ENCODE measurements around the gene KRTAP10-3.
A peak's percentile ranks its signal among the peaks of the same experiment; 100 is the strongest.

KRTAP10-3 gene

DNA sequence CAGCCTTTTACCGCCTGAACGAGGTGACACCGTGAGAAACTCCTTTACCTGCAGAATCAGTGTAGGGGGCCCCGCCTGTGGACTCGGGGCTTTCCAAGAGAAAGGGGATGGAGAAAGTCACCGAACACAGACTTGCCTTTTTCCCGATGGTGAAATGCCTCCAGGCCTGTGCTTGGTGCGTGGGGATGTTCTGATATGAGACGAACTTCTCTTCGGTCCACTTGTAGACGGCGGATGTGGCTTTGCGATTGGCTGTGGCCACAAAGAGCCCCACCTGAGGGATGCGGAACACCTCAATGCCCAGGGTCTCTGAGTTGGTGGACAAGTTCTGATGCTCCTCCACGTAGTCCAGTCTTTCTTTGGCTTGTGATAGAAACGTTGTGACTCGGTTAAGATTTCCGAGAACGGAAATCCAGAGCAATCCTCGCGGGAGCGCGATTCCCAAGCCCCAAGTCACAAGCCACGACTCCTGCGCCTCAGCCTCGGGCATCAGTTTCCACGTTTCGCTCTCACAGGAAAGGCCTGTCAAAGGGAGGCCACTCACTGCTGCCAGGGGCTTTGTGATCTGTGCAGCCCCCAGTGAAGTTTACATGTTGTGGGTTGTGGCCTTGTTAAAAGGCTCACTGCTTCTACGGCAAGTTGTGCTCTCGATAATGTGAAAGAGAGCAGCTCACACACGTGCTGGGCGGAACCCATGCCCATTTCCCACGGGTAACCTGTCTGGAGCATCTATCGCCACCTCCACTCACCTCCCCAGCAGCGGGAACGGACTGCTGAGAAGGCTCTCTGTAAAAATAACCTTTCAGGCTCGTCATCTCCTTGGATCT is 31.2 kb downstream of the KRTAP10-3 start:
- DNase-seq: peak; percentile 42

- peak; percentile 26 for DNase-seq
Measured at GRCh38 chr21:44526096-44526997, 32.2 kb downstream of the KRTAP10-3 start.

DNA sequence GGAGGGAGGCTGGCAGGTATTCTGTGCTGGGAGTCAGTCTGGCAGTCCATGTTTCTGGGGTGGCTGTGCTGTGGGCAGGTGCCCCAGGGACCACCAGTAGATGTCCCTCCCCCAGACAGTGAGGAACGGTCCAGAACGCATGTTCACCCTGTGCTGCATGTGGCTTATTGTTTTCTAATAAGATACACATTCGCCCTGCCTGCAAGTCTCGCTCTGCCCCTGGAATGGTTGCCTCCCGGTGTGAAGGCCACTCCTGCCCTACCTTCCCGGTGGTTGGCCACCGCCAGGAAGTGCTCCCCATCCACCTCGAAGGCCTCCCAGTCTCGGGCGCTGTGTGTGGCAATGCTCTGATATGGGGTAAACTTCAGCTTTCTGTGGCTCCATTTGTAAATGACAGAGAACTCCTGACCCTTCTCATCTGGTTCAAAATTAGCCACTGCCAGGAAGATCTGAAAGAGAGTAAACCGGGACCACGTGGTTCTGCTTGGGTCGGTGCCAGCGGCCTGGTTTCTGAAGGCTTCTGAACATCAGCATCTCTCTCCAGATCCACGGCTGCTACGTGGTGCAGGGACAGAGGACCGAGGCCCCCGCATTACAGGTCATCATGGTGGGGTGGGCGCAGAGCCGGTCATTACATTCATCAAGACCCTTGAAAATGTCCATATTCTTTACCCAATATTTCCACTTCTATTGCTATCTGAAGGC is 33.1 kb downstream of the KRTAP10-3 start:
- DNase-seq: peak; percentile 31

DNA sequence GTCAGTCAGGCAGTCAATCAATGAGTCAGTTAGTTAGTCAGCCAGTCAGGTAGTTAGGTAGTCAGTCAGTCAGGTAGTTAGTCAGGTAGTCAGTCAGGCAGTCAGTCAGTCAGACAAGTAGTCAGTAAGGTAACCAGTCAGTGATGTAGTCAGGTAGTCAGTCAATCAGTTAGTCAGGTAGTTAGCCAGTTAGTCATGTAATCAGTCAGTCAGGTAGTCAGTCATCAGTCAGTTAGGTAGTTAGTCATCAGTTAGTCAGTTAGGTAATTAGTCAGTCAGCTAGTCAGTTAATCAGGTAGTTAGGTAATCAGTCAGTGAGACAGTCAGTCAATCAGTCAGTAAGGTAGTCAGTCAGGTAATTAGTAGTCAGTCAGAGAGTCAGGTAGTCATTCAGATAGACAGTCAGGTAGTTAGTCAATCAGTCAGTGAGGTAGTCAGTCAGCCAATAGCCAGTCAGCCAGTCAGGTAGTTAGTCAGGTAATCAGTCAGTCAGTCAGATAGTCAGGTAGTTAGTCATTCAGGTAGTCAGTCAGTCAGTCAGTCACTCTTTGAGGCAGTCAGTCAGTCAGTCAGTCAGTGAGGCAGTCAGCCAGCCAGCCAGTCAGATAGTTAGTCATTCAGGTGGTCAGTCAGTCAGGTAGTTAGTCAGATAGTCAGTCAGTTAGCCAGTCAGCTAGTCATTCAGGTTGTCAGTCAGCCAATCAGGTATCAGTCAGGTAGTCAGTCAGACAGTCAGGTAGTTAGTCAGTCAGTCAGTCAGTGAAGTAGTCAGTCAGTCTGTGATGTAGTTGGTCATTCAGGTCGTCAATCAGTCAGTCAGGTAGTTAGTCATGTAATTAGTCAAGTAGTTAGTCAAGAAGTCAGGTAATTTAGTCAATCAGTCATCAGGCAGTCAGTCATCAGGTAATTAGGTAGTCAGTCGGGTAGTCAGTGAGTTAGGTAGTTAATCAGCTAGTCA is 33.9 kb downstream of the KRTAP10-3 start:
- DNase-seq: peak; percentile 16

GRCh38 chr21:44523567-44524413 is 34.8 kb downstream of the KRTAP10-3 start:
- DNase-seq: peak; percentile 20

DNA sequence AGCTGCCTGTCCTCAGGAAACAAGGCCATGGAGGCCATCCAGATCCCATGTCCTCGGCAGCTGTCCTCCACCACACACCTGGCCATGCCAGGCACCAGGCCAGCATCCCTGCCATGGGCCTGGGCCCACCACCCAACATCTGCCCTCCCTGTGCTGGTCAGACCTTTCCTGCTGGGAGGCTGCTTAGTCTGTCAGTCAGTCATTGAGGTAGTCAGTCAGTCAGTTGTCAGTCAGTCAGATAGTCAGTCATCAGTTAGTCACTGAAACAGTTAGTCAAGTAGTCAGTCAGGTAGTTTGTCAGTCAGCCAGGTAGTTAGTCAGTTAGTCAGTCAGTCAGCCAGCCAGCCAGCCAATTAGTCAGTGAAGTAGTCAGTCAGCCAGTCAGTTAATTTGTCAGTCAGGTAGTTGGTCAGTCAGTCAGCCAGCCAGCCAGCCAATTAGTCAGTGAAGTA is 35.8 kb downstream of the KRTAP10-3 start:
- DNase-seq: no peak

- peak; percentile 52 for DNase-seq
Measured at GRCh38 chr21:44521928-44522752, 36.5 kb downstream of the KRTAP10-3 start.

DNA sequence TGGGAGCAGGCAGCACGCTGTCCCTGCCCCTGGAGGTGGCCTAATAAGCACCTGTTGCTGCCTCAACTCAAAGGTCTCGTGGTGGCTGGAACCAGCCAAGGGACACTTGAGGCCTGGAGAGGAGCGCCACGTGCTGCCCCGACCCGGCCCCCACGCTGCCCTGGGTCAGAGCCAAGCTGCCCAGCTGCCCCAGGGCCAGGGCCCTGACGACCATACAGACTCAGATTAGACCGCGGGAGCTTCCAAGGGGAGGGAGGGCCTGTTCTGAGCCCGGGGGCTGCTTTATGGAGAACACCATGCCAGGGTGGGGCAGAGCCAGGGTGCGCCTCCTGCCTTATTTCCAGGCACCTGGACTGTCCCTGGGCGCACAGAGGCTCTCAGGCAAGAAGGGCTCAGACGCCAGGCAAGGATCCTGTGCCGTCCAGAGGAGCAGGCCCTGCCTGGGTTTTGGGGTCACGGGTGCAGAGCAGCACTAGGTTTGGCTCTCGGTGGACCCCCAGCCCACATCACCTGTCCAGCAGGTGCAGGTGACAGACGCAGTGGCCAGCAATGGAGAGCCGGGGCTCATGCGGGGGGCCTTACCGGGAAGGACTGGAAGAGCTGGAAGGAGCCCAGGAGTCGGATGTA is 37.2 kb downstream of the KRTAP10-3 start:
- DNase-seq: no peak

DNA sequence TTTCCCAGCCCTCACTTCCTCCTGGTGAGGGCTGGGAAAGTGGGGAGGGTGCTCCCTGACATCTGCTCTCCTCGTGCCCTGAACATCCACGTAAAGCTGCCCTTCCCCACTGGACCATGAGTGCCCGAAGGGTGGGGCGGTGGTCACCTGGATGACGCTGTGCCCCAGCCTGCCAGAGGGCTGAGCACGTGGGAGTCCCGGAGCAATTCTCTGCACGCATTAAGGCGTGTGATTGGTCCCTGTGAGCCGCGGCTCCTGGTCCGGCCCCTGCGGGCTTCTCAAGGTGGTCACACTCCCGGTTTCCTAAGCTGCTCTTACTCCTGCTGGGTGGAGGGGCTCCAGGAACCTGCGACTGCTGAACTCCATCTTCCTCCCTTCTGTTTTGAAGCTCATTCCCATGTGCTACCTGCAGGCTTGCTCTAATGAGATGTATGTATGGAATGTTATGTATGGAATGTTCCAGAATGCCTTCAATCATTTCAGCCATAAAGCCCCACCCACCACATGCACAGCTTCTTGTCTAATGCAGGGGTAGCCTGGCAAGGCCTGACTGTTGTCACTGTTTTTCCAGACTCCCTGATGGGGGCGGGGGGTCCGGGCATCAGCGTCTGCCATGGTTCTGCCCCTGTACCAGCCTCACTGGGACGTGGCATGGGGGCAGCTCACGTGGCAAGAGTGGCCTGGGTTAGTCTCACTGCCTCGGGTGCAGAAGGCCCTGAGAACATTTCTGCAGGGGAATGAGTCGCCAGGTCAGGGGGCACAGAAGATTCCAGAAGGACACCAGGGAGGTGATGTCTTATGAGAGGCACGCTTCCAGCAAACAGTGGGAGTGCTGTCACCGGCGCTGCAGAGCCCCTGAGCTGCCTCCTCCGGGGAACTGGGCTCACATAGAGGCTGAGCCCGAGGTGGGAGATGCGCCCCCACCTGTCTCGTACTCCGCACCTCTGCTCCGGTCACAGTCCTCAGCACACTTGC is 38.0 kb downstream of the KRTAP10-3 start:
- DNase-seq: no peak

GRCh38 chr21:44519346-44520325 is 39.0 kb downstream of the KRTAP10-3 start:
- no peak for DNase-seq

DNA sequence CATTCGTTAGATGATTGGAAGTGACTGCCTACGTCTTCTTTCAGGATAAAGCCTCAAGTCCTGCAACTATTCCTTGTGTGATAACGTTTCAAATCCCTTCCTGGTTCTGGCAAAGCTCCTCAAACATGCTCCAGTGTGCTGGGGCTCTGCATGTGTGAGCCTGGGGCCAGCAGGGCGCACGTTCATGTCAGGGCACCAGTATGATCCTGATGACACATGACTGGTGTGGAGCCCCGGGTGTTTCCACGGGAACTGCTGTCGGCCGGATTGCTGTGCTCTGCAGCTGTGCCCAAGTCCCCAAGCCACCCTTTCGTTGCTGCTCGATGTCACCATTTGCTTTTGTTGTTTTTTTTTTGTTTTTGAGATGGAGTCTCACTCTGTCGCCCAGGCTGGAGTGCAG is 39.9 kb downstream of the KRTAP10-3 start:
- no peak for DNase-seq

- no peak for DNase-seq
Measured at GRCh38 chr21:44517175-44517899, 41.3 kb downstream of the KRTAP10-3 start.

GRCh38 chr21:44516828-44517174 is 41.8 kb downstream of the KRTAP10-3 start:
- no peak for DNase-seq

- no peak for DNase-seq
Measured at GRCh38 chr21:44516342-44516741, 42.3 kb downstream of the KRTAP10-3 start.

DNA sequence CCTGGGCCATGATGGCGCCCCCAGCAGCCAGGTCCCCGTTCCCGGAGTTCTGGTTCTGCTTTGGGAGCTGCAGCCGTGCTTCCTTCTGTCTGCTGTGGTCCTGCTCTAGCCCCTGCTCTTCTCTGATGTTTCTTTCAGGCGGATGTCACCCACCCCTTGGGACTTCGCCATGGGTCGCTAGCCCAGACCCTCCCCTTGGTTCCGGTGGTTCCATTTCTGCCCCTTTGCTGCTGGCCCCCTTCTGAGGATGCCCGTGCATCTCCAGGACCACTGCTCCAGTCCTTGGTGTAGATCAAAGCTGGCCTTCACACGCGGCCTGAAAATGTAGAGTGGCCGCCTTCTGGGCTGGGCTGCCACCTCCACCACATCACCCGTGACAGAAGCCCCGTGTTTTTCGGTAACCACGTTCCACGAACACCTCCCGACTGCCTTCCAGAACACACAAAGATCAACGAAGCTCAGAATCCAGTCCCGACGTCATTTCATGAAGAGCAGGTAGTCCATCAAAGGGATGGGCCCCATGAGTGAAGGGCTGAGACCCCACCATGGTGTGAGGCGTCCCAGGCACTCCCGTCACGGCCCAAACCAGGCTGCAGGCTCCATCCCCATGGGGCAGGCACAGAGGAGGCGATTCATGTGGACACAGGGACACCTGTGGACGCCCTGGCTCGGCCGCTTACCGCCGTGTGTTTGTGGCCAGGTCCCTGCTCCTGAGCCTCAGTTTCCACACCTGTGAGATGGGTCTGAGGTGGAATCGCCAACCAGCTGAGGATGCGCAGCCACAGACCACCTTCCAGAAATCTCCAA is 43.0 kb downstream of the KRTAP10-3 start:
- DNase-seq: no peak

Data from islet precursor cell (in vitro differentiated cells).